ENCODE results near the gene PIAS3. TPM values are rescaled to one million over a fixed set of nuclear protein-coding genes. Genes with fewer than 3 reads are reported as not detected.

The PIAS3 gene
- total RNA-seq, 6 donors from 2014 or later = 23.0 to 71.2 (median 29.5) TPM

- H3K4me3 ChIP-seq = no peak overlapping the region
- TF ChIP-seq EP300 (IDR thresholded peaks at IDR 0.05) (no peak), POLR2AphosphoS5 (IDR thresholded peaks at IDR 0.05) (no peak), CTCF (IDR thresholded peaks at IDR 0.05) (no peak), POLR2A (IDR thresholded peaks at IDR 0.05) (no peak)
- H3K9me3 ChIP-seq = no peaks in the 10 kb centered on the region
- no peaks in the 10 kb centered on the region for H3K27me3 ChIP-seq
- no peak for DNase-seq
- H3K4me1 ChIP-seq = peaks cover 8 to 14% (median 12%) of the 10 kb centered on the region in 4 donors
- peaks cover 28 to 80% (median 64%) of the 10 kb centered on the region in 4 donors for H3K36me3 ChIP-seq
- no peak overlapping the region for H3K27ac ChIP-seq
- ATAC-seq (ENCODE audit: low FRiP score in 2 of 2) = no peak
These were observed 30.4 kb downstream of the PIAS3 start for GRCh38 chr1:145828367-145829026.

GRCh38 chr1:145827966-145828365, 30.9 kb downstream of the PIAS3 start:
- peaks cover 8 to 14% (median 12%) of the 10 kb centered on the region in 4 donors for H3K4me1 ChIP-seq
- H3K27ac ChIP-seq = no peak overlapping the region
- H3K4me3 ChIP-seq = no peak overlapping the region
- H3K9me3 ChIP-seq = no peaks in the 10 kb centered on the region
- no peaks in the 10 kb centered on the region for H3K27me3 ChIP-seq
- peaks cover 24 to 74% (median 59%) of the 10 kb centered on the region in 4 donors for H3K36me3 ChIP-seq
- no peak for TF ChIP-seq CTCF (IDR thresholded peaks at IDR 0.05)
- no peak for TF ChIP-seq POLR2A (IDR thresholded peaks at IDR 0.05)
- TF ChIP-seq EP300 (IDR thresholded peaks at IDR 0.05) = no peak
- TF ChIP-seq POLR2AphosphoS5 (IDR thresholded peaks at IDR 0.05) = no peak
- ATAC-seq (ENCODE audit: low FRiP score in 2 of 2) (no peak), DNase-seq (no peak)

GRCh38 chr1:145826030-145826429, 32.9 kb downstream of the PIAS3 start:
- DNase-seq = no peak
- Histone ChIP-seq H3K36me3 (peaks cover 24 to 55% (median 42%) of the 10 kb centered on the region in 4 donors), H3K27me3 (no peaks in the 10 kb centered on the region), H3K27ac (no peak overlapping the region), H3K9me3 (no peaks in the 10 kb centered on the region), H3K4me1 (peaks cover 8 to 14% (median 12%) of the 10 kb centered on the region in 4 donors), H3K4me3 (no peak overlapping the region)
- no peak for ATAC-seq (ENCODE audit: low FRiP score in 2 of 2)
- 76 to 92% methylated on average over 2 of the region's 2 CpGs for WGBS, 2 donors
- TF ChIP-seq POLR2AphosphoS5 (IDR thresholded peaks at IDR 0.05) (no peak), POLR2A (IDR thresholded peaks at IDR 0.05) (no peak), CTCF (IDR thresholded peaks at IDR 0.05) (no peak), EP300 (IDR thresholded peaks at IDR 0.05) (no peak)

GRCh38 chr1:145824499-145824842, 34.4 kb downstream of the PIAS3 start:
- H3K4me1 ChIP-seq = peaks cover 8 to 14% (median 12%) of the 10 kb centered on the region in 4 donors
- 0% methylated on average over 7 of the region's 7 CpGs for WGBS, 2 donors
- no peak for ATAC-seq (ENCODE audit: low FRiP score in 2 of 2)
- H3K4me3 ChIP-seq = peak overlapping the region; percentile 58 to 90 (median 80)
- no peak for TF ChIP-seq EP300 (IDR thresholded peaks at IDR 0.05)
- no peak for TF ChIP-seq POLR2AphosphoS5 (IDR thresholded peaks at IDR 0.05)
- TF ChIP-seq CTCF (IDR thresholded peaks at IDR 0.05) = no peak
- no peak for TF ChIP-seq POLR2A (IDR thresholded peaks at IDR 0.05)
- no peaks in the 10 kb centered on the region for H3K27me3 ChIP-seq
- peak overlapping the region; percentile 90 to 98 (median 96) for H3K27ac ChIP-seq
- H3K9me3 ChIP-seq = no peaks in the 10 kb centered on the region
- H3K36me3 ChIP-seq = peaks cover 19 to 39% (median 26%) of the 10 kb centered on the region in 4 donors
- DNase-seq = no peak

Measured in upper lobe of left lung (tissue), 6 donors.